Heart left ventricle (tissue), 16 donors: ENCODE results near the gene SBK3. TPM values are rescaled to one million over a fixed set of nuclear protein-coding genes. Genes with fewer than 3 reads are reported as not detected.

Experiments used
- ATAC-seq, 4 donors: fragments of 200-7000 bp; cut with Tn5 transposase; one replicate each; pipeline ENCODE4 v1.9.1; 2020 to 2022; ENCODE audit warnings: moderate library complexity in 4 of 4, mild to moderate bottlenecking in 3 of 4, moderate number of reproducible peaks in 1 of 4
- DNase-seq, 5 donors: peaks; one replicate each; pipeline ENCODE4 v3.0.0-alpha.2; 2020
- H3K27ac ChIP-seq, 12 donors: fragments of 200-600 bp; sonication (generic) in 4 of 12; one replicate each; pipeline versions ENCODE4 v1.5.0 to v1.8.0; 2016 to 2022; ENCODE audit warnings: mild to moderate bottlenecking in 2 of 12
- H3K27me3 ChIP-seq, 9 donors: fragments of 200-600 bp; sonication (generic) in 2 of 9; one replicate each; pipeline versions ENCODE4 v1.5.1 to v1.8.0; 2016 to 2022; ENCODE audit warnings: mild to moderate bottlenecking in 3 of 9
- H3K36me3 ChIP-seq, 9 donors: fragments of 200-600 bp; sonication (generic) in 2 of 9; one replicate each; pipeline versions ENCODE4 v1.5.0 to v1.8.0; 2018 to 2022; ENCODE audit warnings: mild to moderate bottlenecking in 2 of 9
- H3K4me1 ChIP-seq, 12 donors: fragments of 200-600 bp; sonication (generic) in 4 of 12; one replicate each; pipeline versions ENCODE4 v1.5.0 to v1.8.0; 2016 to 2022; ENCODE audit warnings: mild to moderate bottlenecking in 3 of 12
- H3K4me3 ChIP-seq, 12 donors: fragments of 200-600 bp; sonication (generic) in 4 of 12; one replicate each; pipeline versions ENCODE4 v1.5.0 to v1.8.0; 2017 to 2022; ENCODE audit warnings: mild to moderate bottlenecking in 9 of 12, moderate library complexity in 4 of 12
- H3K9me3 ChIP-seq, 12 donors: fragments of 200-600 bp; sonication (generic) in 4 of 12; one replicate each; pipeline versions ENCODE4 v1.5.0 to v1.8.0; 2016 to 2022; ENCODE audit warnings: mild to moderate bottlenecking in 1 of 12
- CTCF ChIP-seq, 12 donors: fragments of 200-600 bp; sonication (generic) in 4 of 12; IDR thresholded peaks; one replicate each; pipeline versions ENCODE4 v1.5.0 to v1.8.0; 2018 to 2022; ENCODE audit warnings: antibody characterized with exemption in 12 of 12, mild to moderate bottlenecking in 5 of 12
- POLR2A ChIP-seq, 2 donors: fragments of 450-650 bp; IDR thresholded peaks; one replicate each; pipeline ENCODE4 v1.6.1; 2017; ENCODE audit warnings: antibody characterized with exemption in 2 of 2, mild to moderate bottlenecking in 2 of 2, moderate library complexity in 2 of 2
- WGBS, 4 donors: extraction: QIAGEN DNeasy Blood & Tissue Kit in 2 of 4; methylation state at CpG; one replicate each; pipeline versions ENCODE4 v1.1.5 to v1.1.7; 2013 to 2018; 5-methylcytosine and 5-hydroxymethylcytosine counted together
- intact Hi-C, 10 donors: fragments of 100-400 bp; cut with DNase I; formaldehyde crosslinking; loops; one replicate each; pipeline versions ENCODE4 v1.11.1 to v1.14.2; 2022
- polyA plus RNA-seq, 2 donors: library from polyadenylated mRNA; stranded (reverse); fragments of 200-250 nt; gene quantifications; one replicate each; pipeline ENCODE4 v1.2.3, GENCODE V29; 2013
- total RNA-seq, 9 donors: library from RNA; depleted of rRNA in 2 of 9; stranded (reverse); fragments of >200 nt in 2 of 9; fragmentation: NEBNext Ultra II Directional in 3 of 9; extraction: Animal tissue kit (Norgen Biotek cat#: 25700) in 3 of 9; gene quantifications; one replicate each; pipeline versions ENCODE4 v1.1.0 to v1.2.4, GENCODE V29; 2016 to 2023
- donor health status: ischemic (EF 13 %, LVEDD 7.1; RV severe dilation, severe dysfunction).
- donor health status: healthy with polysubstance abuse.
- donor health status: DM: no; HTN: yes; CAD: no.
- donor health status: DM: no; HTN: no; CAD: no.
- donor health status: ischemic (EF 25% LVEDD 6.9; RV normal size, moderate dysfunction).
- donor health status: ischemic (EF 25% LVEDD 5.7; RV mildly dilated, moderate dysfunction).
- donor health status: healthy.
- donor health status: DM: yes; HTN: yes; CAD: no.
- donor health status: ischemic (EF 35%, LVEDD 5.7; RV mildly dilated, moderate dysfunction).
- donor health status: nonischemic (EF 11% LVEDD 7.7; RV severe dilation, severe dysfunction).
- donor health status: DM: yes; HTN: yes; CAD: no.
- donor health status: PGD.
- donor health status: ischemic (EF 29% LVEDD 5.4; RV normal size, mild dysfunction).
- donor health status: nonischemic (EF 23%, LVEDD 6.1; RV moderate dilation, normal function).

SBK3 gene
- total and polyA plus RNA-seq, 11 donors = 2.4 to 14.3 (median 7.5) TPM

GRCh38 chr19:55549500-55550320 is 4.4 kb upstream of the SBK3 start:
- Histone ChIP-seq H3K9me3 (no peaks in the 10 kb centered on the region), H3K36me3 (no peaks in the 10 kb centered on the region), H3K27me3 (peaks cover 0 to 6% (median 0%) of the 10 kb centered on the region in 9 donors), H3K27ac (peak overlapping the region in 11 of 12 donors; percentile 23 to 80 (median 66)), H3K4me3 (peak overlapping the region in 10 of 12 donors; percentile 5 to 48 (median 36)), H3K4me1 (peaks cover 0 to 48% (median 30%) of the 10 kb centered on the region in 12 donors)
- intact Hi-C loops = loop anchor here in 4 of 10 donors (5.0 kb wide), 3 partner anchors 33 to 48 kb away; partner anchors contain the start of genes FIZ1 (in 2 of the 4) and ZNF579 (in 1 of the 4)
- TF ChIP-seq POLR2A (IDR thresholded peaks at IDR 0.05) (no peak), CTCF (IDR thresholded peaks at IDR 0.05) (peak in 4 of 12 donors; percentile 7 to 22 (median 18))
- 19 to 34% (median 23%) methylated on average over 13 to 36 of the region's 36 CpGs for WGBS, 4 donors
- DNase-seq (peak in 3 of 5 donors; percentile 36 to 64 (median 39)), ATAC-seq (no peak)

- Histone ChIP-seq H3K36me3 (no peaks in the 10 kb centered on the region), H3K27me3 (peaks cover 0 to 6% (median 0%) of the 10 kb centered on the region in 9 donors), H3K4me1 (peaks cover 0 to 48% (median 29%) of the 10 kb centered on the region in 12 donors), H3K27ac (peak overlapping the region; percentile 85 to 96 (median 91)), H3K4me3 (peak overlapping the region in 2 of 12 donors; percentile 2 to 17), H3K9me3 (no peaks in the 10 kb centered on the region)
- no peak for TF ChIP-seq CTCF (IDR thresholded peaks at IDR 0.05)
- TF ChIP-seq POLR2A (IDR thresholded peaks at IDR 0.05) = peak in 1 of 2 donors; percentile 42
- 2 to 19% (median 14%) methylated on average over 9 to 17 of the region's 17 CpGs for WGBS, 4 donors
- DNase-seq (peak; percentile 87 to 94 (median 91)), ATAC-seq (peak; percentile 55 to 91 (median 86))
- intact Hi-C loops = loop anchor here in 4 of 10 donors (1.0 to 5.0 kb wide), 7 partner anchors 16 to 50 kb away; partner anchors contain the start of genes FIZ1 (in 2 of the 4) and ZNF579 (in 2 of the 4)
These were observed 1.7 kb upstream of the SBK3 start for GRCh38 chr19:55546822-55547614.

GRCh38 chr19:55546011-55546410 is 668 bp upstream of the SBK3 start:
- H3K4me3 ChIP-seq = peak overlapping the region in 8 of 12 donors; percentile 1 to 41 (median 31)
- H3K27ac ChIP-seq = peak overlapping the region; percentile 85 to 96 (median 91)
- DNase-seq (peak; percentile 67 to 82 (median 71)), ATAC-seq (peak; percentile 87 to 89 (median 89))
- intact Hi-C loops = loop anchor here in 4 of 10 donors (1.0 to 5.0 kb wide), 7 partner anchors 17 to 51 kb away; partner anchors contain the start of genes FIZ1 (in 2 of the 4) and ZNF579 (in 2 of the 4)
- peaks cover 0 to 48% (median 29%) of the 10 kb centered on the region in 12 donors for H3K4me1 ChIP-seq
- H3K36me3 ChIP-seq = no peaks in the 10 kb centered on the region
- H3K27me3 ChIP-seq = peaks cover 0 to 6% (median 0%) of the 10 kb centered on the region in 9 donors
- H3K9me3 ChIP-seq = no peaks in the 10 kb centered on the region
- 20 to 31% (median 22%) methylated on average over 11 of the region's 11 CpGs for WGBS, 4 donors
- TF ChIP-seq POLR2A (IDR thresholded peaks at IDR 0.05) = peak in 1 of 2 donors; percentile 66
- no peak for TF ChIP-seq CTCF (IDR thresholded peaks at IDR 0.05)
